ENCODE results near the gene BACE2. TPM values are rescaled to one million over a fixed set of nuclear protein-coding genes. Genes with fewer than 3 reads are reported as not detected.

The BACE2 gene
- total RNA-seq, 1 donor from 2014 or later = 1.8 TPM

DNA sequence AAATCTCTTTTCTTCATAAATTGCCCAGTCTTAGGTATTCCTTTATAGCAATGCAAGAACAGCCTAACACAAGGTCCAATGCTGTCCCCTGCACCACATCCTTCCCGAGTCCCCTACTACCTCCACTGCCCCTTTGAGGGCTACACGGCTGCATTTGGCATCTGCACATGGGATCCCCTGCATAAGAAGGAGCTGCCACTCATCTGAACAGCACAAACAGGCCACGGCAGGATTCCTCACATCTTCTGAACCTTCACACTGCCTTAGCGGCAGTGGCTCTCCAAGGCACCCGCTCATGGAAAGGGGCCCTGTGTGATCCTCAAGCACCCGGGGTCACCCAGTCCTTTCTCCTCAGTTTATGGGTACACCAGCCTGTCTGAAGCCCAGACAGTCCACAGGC lies 29.2 kb upstream of the BACE2 start:
- Mint-ChIP-seq H3K27ac (no peak overlapping the region), H3K9me3 (no peaks in the 10 kb centered on the region), H3K36me3 (ENCODE audit: low read depth) (no peaks in the 10 kb centered on the region), H3K27me3 (ENCODE audit: insufficient read depth) (no peaks in the 10 kb centered on the region), H3K4me3 (no peak overlapping the region), H3K4me1 (ENCODE audit: low read depth) (no peaks in the 10 kb centered on the region)
- no peak for DNase-seq (ENCODE audit: low spot score)
- intact Hi-C loops (cut with micrococcal nuclease) = no loop called here

DNA sequence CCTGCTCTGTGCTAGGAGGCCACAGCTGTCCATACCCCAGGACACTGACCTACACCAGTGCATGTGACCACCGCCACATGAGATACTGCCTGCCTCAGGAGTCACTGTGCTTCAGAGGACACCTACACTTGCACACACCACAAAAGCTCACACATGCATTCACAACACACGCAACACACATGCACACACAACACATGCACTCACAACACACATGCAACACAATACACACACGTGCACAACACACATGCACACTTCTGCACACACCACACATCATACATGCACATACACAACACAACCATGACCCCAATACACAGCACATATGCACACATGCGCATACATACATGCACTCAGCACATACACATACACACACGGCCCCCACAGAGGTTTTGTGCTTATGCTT lies 28.7 kb upstream of the BACE2 start:
- intact Hi-C loops (cut with micrococcal nuclease) = no loop called here
- DNase-seq (ENCODE audit: low spot score) = no peak
- Mint-ChIP-seq H3K27ac (no peak overlapping the region), H3K36me3 (ENCODE audit: low read depth) (no peaks in the 10 kb centered on the region), H3K9me3 (no peaks in the 10 kb centered on the region), H3K4me3 (no peak overlapping the region), H3K4me1 (ENCODE audit: low read depth) (no peaks in the 10 kb centered on the region), H3K27me3 (ENCODE audit: insufficient read depth) (no peaks in the 10 kb centered on the region)

DNA sequence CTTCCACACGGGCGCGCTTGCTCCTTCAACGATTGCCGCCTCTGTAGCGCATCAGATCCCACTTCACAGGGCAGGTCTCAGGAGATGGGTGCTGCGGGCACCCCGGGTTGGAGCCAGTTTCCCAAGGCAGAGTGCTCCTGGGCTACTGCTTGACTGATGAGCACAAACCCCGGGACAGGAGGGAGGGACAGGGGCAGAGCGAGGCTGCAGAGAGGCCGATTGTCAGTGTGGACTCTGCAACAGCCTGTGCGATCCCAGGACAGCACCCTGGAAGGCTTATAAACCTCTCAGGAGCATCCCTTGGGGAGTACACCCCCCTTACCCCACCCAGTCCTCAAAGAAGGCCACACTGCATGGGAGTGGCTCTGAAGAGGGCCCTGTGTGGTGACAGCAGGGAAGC lies 28.0 kb upstream of the BACE2 start:
- H3K4me1 Mint-ChIP-seq (ENCODE audit: low read depth) = no peaks in the 10 kb centered on the region
- no peak for DNase-seq (ENCODE audit: low spot score)
- H3K36me3 Mint-ChIP-seq (ENCODE audit: low read depth) = no peaks in the 10 kb centered on the region
- H3K27ac Mint-ChIP-seq = no peak overlapping the region
- H3K9me3 Mint-ChIP-seq = no peaks in the 10 kb centered on the region
- H3K27me3 Mint-ChIP-seq (ENCODE audit: insufficient read depth) = no peaks in the 10 kb centered on the region
- H3K4me3 Mint-ChIP-seq = no peak overlapping the region
- intact Hi-C loops (cut with micrococcal nuclease) = no loop called here

DNA sequence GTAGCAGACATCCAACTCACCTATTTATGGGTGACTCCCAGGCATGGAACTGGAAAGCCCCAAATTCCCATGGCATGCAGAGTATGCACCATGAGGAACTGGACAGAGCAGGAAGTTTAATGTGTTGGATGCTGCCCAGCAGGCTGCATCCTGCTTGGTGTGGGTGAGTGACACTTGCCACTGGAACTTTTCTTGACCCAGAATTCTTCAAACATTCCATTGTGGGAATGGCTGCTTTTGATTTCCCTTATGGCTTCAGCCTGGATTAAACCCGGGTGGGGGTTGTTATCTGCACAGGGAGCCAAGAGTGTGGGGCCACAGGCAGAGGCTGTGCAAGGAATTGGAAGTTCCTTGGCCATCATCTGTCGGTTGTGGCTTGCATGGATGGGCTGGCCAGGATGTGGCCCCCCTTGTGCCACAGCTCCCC lies 26.9 kb upstream of the BACE2 start:
- H3K9me3 Mint-ChIP-seq = no peaks in the 10 kb centered on the region
- no peak overlapping the region for H3K4me3 Mint-ChIP-seq
- H3K4me1 Mint-ChIP-seq (ENCODE audit: low read depth) = no peaks in the 10 kb centered on the region
- no peaks in the 10 kb centered on the region for H3K36me3 Mint-ChIP-seq (ENCODE audit: low read depth)
- DNase-seq (ENCODE audit: low spot score) = no peak
- intact Hi-C loops (cut with micrococcal nuclease) = no loop called here
- H3K27me3 Mint-ChIP-seq (ENCODE audit: insufficient read depth) = no peaks in the 10 kb centered on the region
- H3K27ac Mint-ChIP-seq = no peak overlapping the region

DNA sequence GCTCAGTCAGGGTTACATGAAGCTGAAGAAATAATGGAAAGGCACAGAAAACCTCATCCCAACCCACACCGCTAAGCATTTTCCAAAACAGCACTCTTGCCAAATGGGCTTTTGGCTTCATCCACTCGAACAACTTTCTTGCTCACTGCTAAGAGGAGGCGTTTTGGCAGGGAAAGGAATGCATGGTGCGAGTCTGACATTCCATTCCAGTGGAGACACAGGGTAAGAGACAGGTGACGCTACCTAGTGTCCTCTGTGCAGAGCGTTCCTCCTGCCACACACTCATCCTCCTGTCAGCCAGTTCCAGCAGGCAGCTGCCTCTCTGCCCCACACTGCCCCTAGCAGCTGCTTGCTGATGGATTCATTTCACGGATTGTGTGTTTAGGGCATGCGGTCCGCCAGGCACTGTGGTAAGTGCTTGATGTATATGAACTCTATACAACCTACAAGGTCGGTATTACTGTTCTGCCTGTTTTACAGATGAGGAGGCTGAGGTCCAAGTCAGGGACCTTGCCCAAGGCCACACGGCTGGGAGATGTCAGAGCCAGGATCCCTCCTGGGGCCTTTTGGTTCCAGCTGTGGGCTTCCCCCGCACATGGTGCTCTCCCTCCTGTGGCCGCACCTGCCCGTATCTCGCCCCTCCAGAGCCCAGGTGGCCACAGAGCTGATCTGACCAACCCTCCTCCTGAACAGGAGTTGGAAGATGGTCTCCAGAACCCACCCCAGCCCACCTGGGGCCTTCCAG lies 25.7 kb upstream of the BACE2 start:
- no peaks in the 10 kb centered on the region for H3K4me1 Mint-ChIP-seq (ENCODE audit: low read depth)
- no peaks in the 10 kb centered on the region for H3K9me3 Mint-ChIP-seq
- H3K27ac Mint-ChIP-seq = no peak overlapping the region
- H3K36me3 Mint-ChIP-seq (ENCODE audit: low read depth) = no peaks in the 10 kb centered on the region
- intact Hi-C loops (cut with micrococcal nuclease) = no loop called here
- H3K4me3 Mint-ChIP-seq = no peak overlapping the region
- no peak for DNase-seq (ENCODE audit: low spot score)
- H3K27me3 Mint-ChIP-seq (ENCODE audit: insufficient read depth) = no peaks in the 10 kb centered on the region

DNA sequence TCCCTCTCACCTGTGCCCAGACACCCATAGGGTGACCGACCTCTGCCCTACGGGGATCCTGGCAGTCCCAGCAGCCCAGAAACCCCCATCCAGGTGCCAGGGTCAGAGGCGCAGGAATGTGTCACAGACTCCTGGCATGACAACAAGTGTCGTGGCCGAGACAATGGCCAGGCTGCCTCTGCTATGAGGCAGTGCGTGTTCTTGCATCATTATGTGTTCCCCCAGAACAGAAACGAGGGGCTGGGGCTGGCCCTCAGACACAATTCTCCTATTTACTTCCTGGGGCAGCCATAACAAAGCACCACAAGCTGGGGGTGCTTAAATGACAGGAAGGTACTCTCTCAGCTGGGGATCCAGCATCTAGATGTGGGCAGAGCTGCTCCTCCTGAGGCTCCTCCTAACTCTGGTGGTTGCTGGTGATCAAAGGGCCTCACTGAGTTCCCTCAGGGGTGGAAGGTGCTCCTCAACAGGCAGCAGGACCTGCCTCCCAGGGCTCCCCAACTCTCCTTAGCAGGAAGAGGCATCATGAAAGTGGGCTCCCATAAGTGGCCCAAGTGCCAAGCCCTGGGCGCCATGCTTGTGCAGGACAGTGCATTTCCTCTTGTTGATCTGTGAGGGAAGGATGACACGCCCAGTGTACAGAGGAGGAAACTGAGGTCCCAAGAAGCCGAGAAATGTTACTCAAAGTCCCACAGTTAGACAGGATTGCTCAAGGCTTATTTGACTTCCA lies 24.2 kb upstream of the BACE2 start:
- no peaks in the 10 kb centered on the region for H3K36me3 Mint-ChIP-seq (ENCODE audit: low read depth)
- intact Hi-C loops (cut with micrococcal nuclease) = no loop called here
- H3K27me3 Mint-ChIP-seq (ENCODE audit: insufficient read depth) = no peaks in the 10 kb centered on the region
- no peak overlapping the region for H3K27ac Mint-ChIP-seq
- H3K9me3 Mint-ChIP-seq = no peaks in the 10 kb centered on the region
- no peaks in the 10 kb centered on the region for H3K4me1 Mint-ChIP-seq (ENCODE audit: low read depth)
- no peak overlapping the region for H3K4me3 Mint-ChIP-seq
- DNase-seq (ENCODE audit: low spot score) = no peak

DNA sequence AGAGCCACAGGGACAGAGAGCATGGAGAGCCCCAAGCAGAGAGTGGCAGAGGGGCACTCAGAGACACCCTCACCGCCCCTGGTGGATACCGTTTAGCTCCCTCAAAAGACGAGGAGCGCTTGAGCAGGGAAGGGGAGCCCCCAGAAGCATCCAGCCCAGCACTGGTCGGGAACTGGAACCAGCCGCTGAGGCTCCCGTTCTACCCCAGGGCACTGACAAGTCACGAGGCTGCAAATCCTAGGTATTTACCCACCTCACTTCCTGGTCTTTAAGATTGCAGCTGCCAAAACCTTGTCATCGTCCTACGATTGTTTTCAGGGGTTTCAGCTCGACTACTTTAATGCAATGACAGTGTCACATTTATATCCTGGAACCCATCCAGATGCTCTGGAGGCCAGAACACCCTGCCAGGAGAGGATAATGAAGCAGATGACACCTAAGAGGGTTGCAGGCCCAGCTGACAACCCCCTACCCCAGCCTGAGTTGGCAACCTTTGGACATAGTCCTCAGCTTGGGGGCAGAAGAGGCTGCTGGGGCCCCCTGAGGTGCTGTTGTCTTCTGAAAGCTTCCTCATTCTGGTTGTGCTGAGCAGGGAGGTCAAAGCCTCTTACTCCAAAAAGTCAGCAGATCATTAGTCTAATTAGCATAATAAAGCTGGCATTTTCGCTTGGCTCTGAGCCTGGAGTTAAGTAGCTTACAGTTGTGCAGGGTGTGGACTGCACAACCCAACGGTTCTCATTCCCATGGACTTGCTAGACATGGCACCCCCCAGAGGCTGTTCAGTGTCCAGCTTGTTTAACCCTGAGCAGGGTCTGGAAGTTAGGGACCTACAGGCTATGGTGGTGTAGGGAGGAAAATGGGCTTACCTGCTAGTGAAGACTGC lies 20.6 kb upstream of the BACE2 start:
- Mint-ChIP-seq H3K9me3 (no peaks in the 10 kb centered on the region), H3K4me1 (ENCODE audit: low read depth) (no peaks in the 10 kb centered on the region), H3K36me3 (ENCODE audit: low read depth) (no peaks in the 10 kb centered on the region), H3K27me3 (ENCODE audit: insufficient read depth) (no peaks in the 10 kb centered on the region), H3K27ac (no peak overlapping the region), H3K4me3 (no peak overlapping the region)
- intact Hi-C loops (cut with micrococcal nuclease) = no loop called here
- DNase-seq (ENCODE audit: low spot score) = no peak

DNA sequence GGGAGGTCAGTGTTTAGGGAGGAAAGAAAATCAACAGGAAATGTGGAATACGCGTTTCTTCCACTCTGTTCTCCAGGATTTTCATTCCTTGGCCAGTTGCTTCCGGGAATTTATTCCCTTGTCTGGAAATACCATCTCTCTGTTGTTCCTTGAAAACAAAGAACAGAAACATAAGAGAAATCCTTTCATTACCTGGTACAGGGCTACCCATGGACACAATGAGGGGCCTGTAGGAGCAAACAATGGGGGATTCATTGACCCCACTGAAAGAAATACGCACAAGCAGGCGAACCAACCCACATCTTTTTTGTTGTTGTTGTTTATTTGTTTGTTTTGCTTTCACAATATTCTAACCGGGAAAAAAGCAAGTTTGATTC lies 20.0 kb upstream of the BACE2 start:
- DNase-seq (ENCODE audit: low spot score) = no peak
- Mint-ChIP-seq H3K36me3 (ENCODE audit: low read depth) (no peaks in the 10 kb centered on the region), H3K27ac (no peak overlapping the region), H3K27me3 (ENCODE audit: insufficient read depth) (no peaks in the 10 kb centered on the region), H3K9me3 (peaks cover 3% of the 10 kb centered on the region), H3K4me3 (no peak overlapping the region), H3K4me1 (ENCODE audit: low read depth) (no peaks in the 10 kb centered on the region)
- intact Hi-C loops (cut with micrococcal nuclease) = no loop called here

DNA sequence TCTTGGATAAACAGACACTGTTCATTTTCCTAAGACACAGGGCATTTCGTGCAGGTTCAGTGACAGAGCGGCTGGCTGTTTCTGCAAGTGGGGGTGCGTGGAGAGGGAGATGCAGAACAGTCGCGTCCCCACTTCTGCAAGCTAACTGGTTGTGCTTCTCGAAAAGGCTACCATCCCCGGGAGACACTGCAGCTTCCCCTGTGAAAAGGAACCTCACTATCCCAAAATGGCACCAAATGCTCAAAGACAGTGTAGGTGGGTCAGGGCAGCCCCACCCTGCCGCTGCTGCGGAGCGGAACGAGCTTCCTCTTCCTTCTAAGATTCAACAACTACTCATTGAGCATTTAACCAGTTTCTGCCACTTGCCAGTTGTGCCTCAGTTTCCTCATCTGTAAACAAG lies 19.2 kb upstream of the BACE2 start:
- Mint-ChIP-seq H3K4me3 (no peak overlapping the region), H3K4me1 (ENCODE audit: low read depth) (no peaks in the 10 kb centered on the region), H3K9me3 (peaks cover 3% of the 10 kb centered on the region), H3K27me3 (ENCODE audit: insufficient read depth) (no peaks in the 10 kb centered on the region), H3K27ac (no peak overlapping the region), H3K36me3 (ENCODE audit: low read depth) (no peaks in the 10 kb centered on the region)
- DNase-seq (ENCODE audit: low spot score) = no peak
- intact Hi-C loops (cut with micrococcal nuclease) = no loop called here

DNA sequence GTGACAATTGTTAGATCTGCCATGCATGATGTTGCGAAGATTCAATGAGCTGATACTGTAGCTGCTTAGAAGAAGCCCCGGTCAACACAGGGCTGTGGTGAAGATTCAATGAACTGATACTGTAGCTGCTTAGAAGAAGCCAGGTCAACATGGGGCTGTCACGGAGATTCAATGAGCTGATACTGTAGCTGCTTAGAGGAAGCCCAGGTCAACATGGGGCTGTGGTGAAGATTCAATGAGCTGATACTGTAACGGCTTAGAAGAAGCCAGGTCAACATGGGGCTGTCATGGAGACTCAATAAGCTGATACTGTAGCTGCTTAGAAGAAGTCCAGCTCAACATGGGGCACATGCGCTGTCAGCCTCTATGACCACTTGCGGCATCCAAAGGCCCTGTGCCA lies 18.8 kb upstream of the BACE2 start:
- Mint-ChIP-seq H3K4me1 (ENCODE audit: low read depth) (no peaks in the 10 kb centered on the region), H3K4me3 (no peak overlapping the region), H3K27me3 (ENCODE audit: insufficient read depth) (no peaks in the 10 kb centered on the region), H3K36me3 (ENCODE audit: low read depth) (no peaks in the 10 kb centered on the region), H3K9me3 (peaks cover 3% of the 10 kb centered on the region), H3K27ac (no peak overlapping the region)
- no peak for DNase-seq (ENCODE audit: low spot score)
- intact Hi-C loops (cut with micrococcal nuclease) = no loop called here

DNA sequence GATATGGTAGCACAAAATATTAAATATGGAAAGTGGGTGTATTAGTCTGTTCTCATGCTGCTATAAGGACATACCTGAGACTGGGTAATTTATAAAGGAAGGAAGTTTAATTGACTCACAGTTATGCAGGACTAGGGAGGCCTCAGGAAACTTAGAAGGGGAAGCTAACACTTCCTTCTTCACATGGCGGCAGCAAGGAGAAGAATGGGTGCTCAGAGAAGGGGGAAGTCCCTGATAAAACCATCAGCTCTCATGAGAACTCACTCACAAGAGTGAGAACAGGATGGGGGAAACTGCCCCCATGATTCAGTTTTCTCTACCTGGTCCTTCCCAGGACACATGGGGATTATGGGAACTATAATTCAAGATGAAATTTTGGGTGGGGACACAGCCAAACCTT lies 15.8 kb upstream of the BACE2 start:
- intact Hi-C loops (cut with micrococcal nuclease) = no loop called here
- Mint-ChIP-seq H3K36me3 (ENCODE audit: low read depth) (no peaks in the 10 kb centered on the region), H3K9me3 (peaks cover 3% of the 10 kb centered on the region), H3K4me1 (ENCODE audit: low read depth) (no peaks in the 10 kb centered on the region), H3K27ac (no peak overlapping the region), H3K27me3 (ENCODE audit: insufficient read depth) (no peaks in the 10 kb centered on the region), H3K4me3 (no peak overlapping the region)
- DNase-seq (ENCODE audit: low spot score) = no peak

DNA sequence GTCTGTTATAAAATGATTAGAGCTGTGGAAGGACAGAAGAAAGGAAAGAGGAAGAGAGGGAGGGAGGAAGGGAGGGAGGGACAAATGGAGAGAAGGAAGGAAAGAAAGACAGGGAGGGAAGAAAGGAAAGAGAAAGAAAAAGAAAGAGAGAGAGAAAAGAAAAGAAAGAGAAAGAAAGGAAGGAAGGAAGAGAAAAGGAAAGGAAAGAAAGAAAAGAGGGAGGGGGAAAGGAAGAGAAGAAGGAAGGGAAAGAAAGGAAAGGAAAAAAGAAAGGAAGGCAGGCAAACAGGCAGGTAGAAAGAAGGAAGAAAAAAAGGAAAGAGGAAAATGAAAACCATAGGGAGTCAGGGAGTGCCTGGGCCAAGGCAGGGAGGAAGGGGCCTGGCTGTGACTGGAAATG lies 14.5 kb upstream of the BACE2 start:
- no peak overlapping the region for H3K27ac Mint-ChIP-seq
- peaks cover 6% of the 10 kb centered on the region for H3K9me3 Mint-ChIP-seq
- H3K36me3 Mint-ChIP-seq (ENCODE audit: low read depth) = no peaks in the 10 kb centered on the region
- intact Hi-C loops (cut with micrococcal nuclease) = no loop called here
- no peak for DNase-seq (ENCODE audit: low spot score)
- H3K4me1 Mint-ChIP-seq (ENCODE audit: low read depth) = no peaks in the 10 kb centered on the region
- peaks cover 2% of the 10 kb centered on the region for H3K27me3 Mint-ChIP-seq (ENCODE audit: insufficient read depth)
- no peak overlapping the region for H3K4me3 Mint-ChIP-seq

DNA sequence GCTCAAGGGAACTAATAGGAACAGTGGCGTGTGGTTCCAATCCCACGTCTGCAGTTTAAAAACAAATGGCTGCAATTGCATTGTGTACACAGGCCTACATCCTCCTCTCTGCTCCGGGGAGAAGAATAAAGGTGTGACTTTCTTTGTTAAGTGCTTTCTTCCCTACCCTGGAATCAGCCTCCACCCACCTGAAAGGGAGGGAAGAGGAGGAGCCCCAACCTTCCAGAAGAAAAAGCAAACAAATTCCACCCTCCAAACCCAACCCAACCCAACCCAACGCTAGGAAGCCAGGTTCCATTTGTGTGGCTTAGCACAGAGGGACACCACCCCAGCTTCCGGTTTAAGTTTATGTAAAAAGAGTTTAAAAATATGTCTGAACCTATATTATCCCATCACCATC lies 11.8 kb upstream of the BACE2 start:
- H3K27ac Mint-ChIP-seq = no peak overlapping the region
- H3K9me3 Mint-ChIP-seq = peaks cover 12% of the 10 kb centered on the region
- no peak overlapping the region for H3K4me3 Mint-ChIP-seq

More for the DNA sequence above, 11.8 kb upstream of the BACE2 start:
- no peaks in the 10 kb centered on the region for H3K36me3 Mint-ChIP-seq (ENCODE audit: low read depth)
- DNase-seq (ENCODE audit: low spot score) = no peak
- peaks cover 4% of the 10 kb centered on the region for H3K27me3 Mint-ChIP-seq (ENCODE audit: insufficient read depth)
- intact Hi-C loops (cut with micrococcal nuclease) = no loop called here
- no peaks in the 10 kb centered on the region for H3K4me1 Mint-ChIP-seq (ENCODE audit: low read depth)
